Lung (tissue), 12 donors: ENCODE data around the gene RASA3. TPM values are rescaled to one million over a fixed set of nuclear protein-coding genes. Genes with fewer than 3 reads are reported as not detected.
"Not testable (repeated sequence)": the region's sequence is repeated elsewhere in the genome, so short reads cannot be mapped to it uniquely, and the experiment has no call there.

Source experiments
- ATAC-seq: fragments of 200-7000 bp; cut with Tn5 transposase; one replicate; pipeline ENCODE4 v1.9.1; 2020; ENCODE audit warnings: moderate number of reproducible peaks; ENCODE audit not compliant: insufficient read depth, low FRiP score
- DNase-seq, 3 donors: peaks; one replicate each; pipeline ENCODE4 v3.0.0-alpha.2; 2013 to 2017
- H3K27ac ChIP-seq, 2 donors: one replicate each; pipeline ENCODE4 v1.5.1; 2013; ENCODE audit warnings: mild to moderate bottlenecking in 2 of 2, moderate library complexity in 2 of 2, control low read depth in 1 of 2, inconsistent platforms in 1 of 2, low read depth in 1 of 2, low read length in 1 of 2
- H3K27me3 ChIP-seq, 3 donors: one replicate each; pipeline ENCODE4 v1.5.1; 2013; ENCODE audit warnings: low read length in 2 of 3; ENCODE audit not compliant: control insufficient read depth in 3 of 3, insufficient read depth in 3 of 3
- H3K36me3 ChIP-seq, 4 donors: one replicate each; pipeline ENCODE4 v1.5.1; 2013; ENCODE audit warnings: low read length in 4 of 4, mild to moderate bottlenecking in 1 of 4, moderate library complexity in 1 of 4; ENCODE audit not compliant: control insufficient read depth in 4 of 4, insufficient read depth in 4 of 4
- H3K4me1 ChIP-seq, 5 donors: one replicate each; pipeline ENCODE4 v1.5.1; 2013; ENCODE audit warnings: low read length in 5 of 5, mild to moderate bottlenecking in 2 of 5, moderate library complexity in 1 of 5; ENCODE audit not compliant: control insufficient read depth in 5 of 5, insufficient read depth in 5 of 5
- H3K4me3 ChIP-seq: one replicate; pipeline ENCODE4 v1.5.1; 2013; ENCODE audit warnings: mild to moderate bottlenecking, control low read depth, moderate library complexity
- H3K9ac ChIP-seq, 2 donors: one replicate each; pipeline ENCODE4 v1.5.1; 2013; ENCODE audit warnings: low read length in 2 of 2, control low read depth in 1 of 2; ENCODE audit not compliant: insufficient read depth in 1 of 2
- H3K9me3 ChIP-seq, 4 donors: one replicate each; pipeline ENCODE4 v1.5.1; 2013; ENCODE audit warnings: low read length in 3 of 4, mild to moderate bottlenecking in 1 of 4, moderate library complexity in 1 of 4; ENCODE audit not compliant: control insufficient read depth in 4 of 4, insufficient read depth in 3 of 4
- WGBS, 2 donors: extraction: QIAGEN DNeasy Blood & Tissue Kit; methylation state at CpG; one replicate each; pipeline ENCODE4 v1.1.7; 2013; 5-methylcytosine and 5-hydroxymethylcytosine counted together
- polyA plus RNA-seq, 2 donors: library from polyadenylated mRNA; stranded (reverse); fragments of 200-250 nt; gene quantifications; one replicate each; pipeline ENCODE4 v1.2.1, GENCODE V29; 2013
- total RNA-seq, 2 donors: library from RNA; depleted of rRNA in 1 of 2; stranded (reverse); fragments of >200 nt in 1 of 2; gene quantifications; one replicate each; pipeline ENCODE4 v1.2.1, GENCODE V29; 2014 to 2021
- TF ChIP-seq, protein P1 (sequence below): IDR thresholded peaks from 2 replicates; pipeline ENCODE4 v1.5.1; 2012; ENCODE audit warnings: mild to moderate bottlenecking; ENCODE audit errors: control extremely low read depth, extremely low read depth
- donor health status: control.
- donor health status: control.
- donor health status: Bipolar disorder and iron deficiency.
- donor health status: healthy.
- donor health status: DM: yes; HTN: yes; CAD: no.

The RASA3 gene
- total and polyA plus RNA-seq, 4 donors, result 7.4 to 22.8 (median 16.2) TPM

DNA sequence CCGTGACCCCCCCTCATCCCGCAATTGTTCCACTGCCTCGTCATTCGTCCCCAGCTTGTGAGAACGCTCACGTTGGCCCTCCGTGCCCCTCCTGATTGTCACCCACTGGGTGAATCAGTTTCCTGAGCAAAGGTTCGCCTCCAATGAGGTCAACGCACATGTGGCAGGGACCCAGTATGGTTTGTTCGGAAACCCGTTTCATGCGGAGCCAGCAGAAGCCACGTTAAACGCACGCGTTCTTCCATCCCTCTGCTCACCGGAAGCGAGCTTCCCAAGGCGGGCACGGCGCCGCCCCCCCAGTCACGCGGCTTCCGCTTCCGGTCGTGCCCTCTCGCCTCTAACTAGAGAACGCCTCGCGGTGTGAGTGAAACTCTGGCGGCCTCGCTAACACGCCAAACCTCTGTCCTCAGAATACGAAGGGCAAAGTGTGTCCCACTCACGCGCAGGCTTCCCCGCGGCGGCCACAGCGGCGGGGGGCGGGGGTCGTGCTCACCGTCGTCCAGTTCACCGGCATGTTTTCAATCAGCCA is 28.7 kb upstream of the RASA3 start:
- ATAC-seq, result no peak
- H3K4me3 ChIP-seq, result no peak overlapping the region
- WGBS, 2 donors, result 90 to 95% methylated on average over 47 of the region's 47 CpGs
- H3K27ac ChIP-seq, result no peak overlapping the region
- TF ChIP-seq, protein P1, sequence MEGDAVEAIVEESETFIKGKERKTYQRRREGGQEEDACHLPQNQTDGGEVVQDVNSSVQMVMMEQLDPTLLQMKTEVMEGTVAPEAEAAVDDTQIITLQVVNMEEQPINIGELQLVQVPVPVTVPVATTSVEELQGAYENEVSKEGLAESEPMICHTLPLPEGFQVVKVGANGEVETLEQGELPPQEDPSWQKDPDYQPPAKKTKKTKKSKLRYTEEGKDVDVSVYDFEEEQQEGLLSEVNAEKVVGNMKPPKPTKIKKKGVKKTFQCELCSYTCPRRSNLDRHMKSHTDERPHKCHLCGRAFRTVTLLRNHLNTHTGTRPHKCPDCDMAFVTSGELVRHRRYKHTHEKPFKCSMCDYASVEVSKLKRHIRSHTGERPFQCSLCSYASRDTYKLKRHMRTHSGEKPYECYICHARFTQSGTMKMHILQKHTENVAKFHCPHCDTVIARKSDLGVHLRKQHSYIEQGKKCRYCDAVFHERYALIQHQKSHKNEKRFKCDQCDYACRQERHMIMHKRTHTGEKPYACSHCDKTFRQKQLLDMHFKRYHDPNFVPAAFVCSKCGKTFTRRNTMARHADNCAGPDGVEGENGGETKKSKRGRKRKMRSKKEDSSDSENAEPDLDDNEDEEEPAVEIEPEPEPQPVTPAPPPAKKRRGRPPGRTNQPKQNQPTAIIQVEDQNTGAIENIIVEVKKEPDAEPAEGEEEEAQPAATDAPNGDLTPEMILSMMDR, result no peak
- no peaks in the 10 kb centered on the region for H3K36me3 ChIP-seq
- H3K9me3 ChIP-seq, result peaks cover 0 to 2% (median 0%) of the 10 kb centered on the region in 4 donors
- DNase-seq, result no peak
- H3K9ac ChIP-seq, result no peak overlapping the region
- H3K27me3 ChIP-seq, result no peaks in the 10 kb centered on the region
- peaks cover 0 to 14% (median 7%) of the 10 kb centered on the region in 5 donors for H3K4me1 ChIP-seq

DNA sequence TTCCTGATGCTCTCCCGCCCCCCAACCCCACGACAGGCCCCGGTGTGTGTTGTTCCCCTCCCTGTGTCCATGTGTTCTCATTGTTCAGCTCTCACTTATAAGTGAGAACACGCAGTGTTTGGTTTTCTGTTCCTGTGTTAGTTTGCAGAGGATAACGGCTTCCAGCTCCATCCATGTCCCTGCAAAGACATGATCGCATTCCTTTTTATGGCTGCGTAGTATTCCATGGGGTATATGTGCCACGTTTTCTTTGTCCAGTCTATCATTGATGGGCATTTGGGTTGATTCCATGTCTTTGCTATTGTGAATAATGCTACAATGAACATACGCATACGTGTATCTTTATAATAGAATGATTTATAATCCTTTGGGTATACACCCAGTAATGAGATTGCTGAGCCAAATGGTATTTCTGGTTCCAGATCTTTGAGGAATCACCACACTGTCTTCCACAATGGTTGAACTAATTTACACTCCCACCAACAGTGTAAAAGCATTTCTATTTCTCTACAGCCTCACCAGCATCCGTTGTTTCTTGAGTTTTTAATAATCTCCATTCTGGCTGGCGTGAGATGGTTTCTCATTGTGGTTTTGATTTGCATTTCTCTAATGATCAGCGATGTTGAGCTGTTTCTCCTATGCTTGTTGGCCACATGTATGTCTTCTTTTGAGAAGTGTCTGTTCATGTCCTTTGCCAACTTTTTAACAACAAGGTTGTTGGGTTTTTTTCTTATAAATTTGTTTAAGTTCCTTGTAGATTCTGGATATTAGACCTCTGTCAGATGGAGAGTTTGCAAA is 26.6 kb upstream of the RASA3 start:
- not testable (repeated sequence) for H3K27me3 ChIP-seq, DNase-seq, ATAC-seq, H3K9ac ChIP-seq, H3K4me3 ChIP-seq, H3K9me3 ChIP-seq, H3K27ac ChIP-seq, H3K36me3 ChIP-seq
- 83 to 90% methylated on average over 13 of the region's 13 CpGs for WGBS, 2 donors
- peaks cover 0 to 14% (median 7%) of the 10 kb centered on the region in 5 donors for H3K4me1 ChIP-seq

DNA sequence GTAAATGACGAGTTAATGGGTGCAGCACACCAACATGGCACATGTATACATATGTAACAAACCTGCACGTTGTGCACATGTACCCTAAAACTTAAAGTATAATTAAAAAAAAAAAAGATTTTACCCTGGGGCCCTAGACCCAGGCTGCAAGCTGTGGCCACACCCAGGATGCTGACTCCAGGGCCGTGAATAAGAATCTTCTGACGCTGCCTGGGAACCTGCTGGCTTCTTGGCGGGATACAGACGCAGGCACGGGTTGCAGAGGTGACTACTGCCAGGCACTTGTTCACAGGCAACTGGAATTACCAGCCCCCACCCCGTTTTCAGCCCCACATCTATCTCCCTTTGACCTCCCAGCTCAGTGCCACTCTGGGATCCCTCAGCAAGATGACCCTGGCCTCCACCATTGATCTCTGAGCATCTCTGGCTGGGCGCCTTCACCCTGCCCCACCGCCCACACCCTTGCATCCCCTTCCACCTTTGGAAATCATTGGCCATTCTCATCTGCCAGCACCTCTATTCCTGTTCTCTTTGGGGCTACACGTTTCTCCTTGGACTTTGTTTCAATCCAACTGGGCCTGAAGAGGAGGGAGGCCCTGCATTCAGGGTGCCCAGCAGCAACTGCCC is 25.6 kb upstream of the RASA3 start:
- Histone ChIP-seq H3K4me3 (no peak overlapping the region), H3K9ac (no peak overlapping the region), H3K4me1 (peaks cover 0 to 16% (median 7%) of the 10 kb centered on the region in 5 donors), H3K27ac (no peak overlapping the region), H3K36me3 (no peaks in the 10 kb centered on the region), H3K27me3 (no peaks in the 10 kb centered on the region), H3K9me3 (peaks cover 0 to 2% (median 0%) of the 10 kb centered on the region in 4 donors)
- DNase-seq (no peak), ATAC-seq (no peak)
- TF ChIP-seq, protein P1, result no peak
- 74 to 77% methylated on average over 11 of the region's 11 CpGs for WGBS, 2 donors
